Measurements from ENCODE around the gene DOCK4.

Gene DOCK4

GRCh38 chr7:111975346-111975745, 230.9 kb downstream of the DOCK4 start:
- in situ Hi-C loops (cut with MboI; ENCODE audit: low sequenced_read_pairs), result no loop called here

- in situ Hi-C loops (cut with MboI; ENCODE audit: low sequenced_read_pairs), result no loop called here
Measured at GRCh38 chr7:111960984-111961383, 245.2 kb downstream of the DOCK4 start.

GRCh38 chr7:111958896-111959295, 247.3 kb downstream of the DOCK4 start:
- in situ Hi-C loops (cut with MboI; ENCODE audit: low sequenced_read_pairs), result no loop called here

GRCh38 chr7:111958431-111958830, 247.8 kb downstream of the DOCK4 start:
- in situ Hi-C loops (cut with MboI; ENCODE audit: low sequenced_read_pairs), result no loop called here

- in situ Hi-C loops (cut with MboI; ENCODE audit: low sequenced_read_pairs), result no loop called here
Measured at GRCh38 chr7:111955616-111956015, 250.6 kb downstream of the DOCK4 start.

GRCh38 chr7:111954474-111955381, 251.5 kb downstream of the DOCK4 start:
- in situ Hi-C loops (cut with MboI; ENCODE audit: low sequenced_read_pairs), result no loop called here

GRCh38 chr7:111954056-111954455, 252.1 kb downstream of the DOCK4 start:
- in situ Hi-C loops (cut with MboI; ENCODE audit: low sequenced_read_pairs), result no loop called here

- in situ Hi-C loops (cut with MboI; ENCODE audit: low sequenced_read_pairs), result no loop called here
Measured at GRCh38 chr7:111953611-111954010, 252.6 kb downstream of the DOCK4 start.

GRCh38 chr7:111952783-111953182, 253.4 kb downstream of the DOCK4 start:
- in situ Hi-C loops (cut with MboI; ENCODE audit: low sequenced_read_pairs), result no loop called here

GRCh38 chr7:111951052-111951451, 255.1 kb downstream of the DOCK4 start:
- in situ Hi-C loops (cut with MboI; ENCODE audit: low sequenced_read_pairs), result no loop called here

GRCh38 chr7:111942450-111943081, 263.6 kb downstream of the DOCK4 start:
- in situ Hi-C loops (cut with MboI; ENCODE audit: low sequenced_read_pairs), result no loop called here

GRCh38 chr7:111937163-111937562, 269.0 kb downstream of the DOCK4 start:
- in situ Hi-C loops (cut with MboI; ENCODE audit: low sequenced_read_pairs), result no loop called here

GRCh38 chr7:111933609-111934008, 272.6 kb downstream of the DOCK4 start:
- in situ Hi-C loops (cut with MboI; ENCODE audit: low sequenced_read_pairs), result no loop called here

GRCh38 chr7:111931958-111932357, 274.2 kb downstream of the DOCK4 start:
- in situ Hi-C loops (cut with MboI; ENCODE audit: low sequenced_read_pairs), result no loop called here

GRCh38 chr7:111931016-111931517, 275.1 kb downstream of the DOCK4 start:
- in situ Hi-C loops (cut with MboI; ENCODE audit: low sequenced_read_pairs), result no loop called here

GRCh38 chr7:111929264-111929663, 276.9 kb downstream of the DOCK4 start:
- in situ Hi-C loops (cut with MboI; ENCODE audit: low sequenced_read_pairs), result no loop called here

GRCh38 chr7:111927353-111928019, 278.7 kb downstream of the DOCK4 start:
- in situ Hi-C loops (cut with MboI; ENCODE audit: low sequenced_read_pairs), result no loop called here

GRCh38 chr7:111920329-111920728, 285.9 kb downstream of the DOCK4 start:
- in situ Hi-C loops (cut with MboI; ENCODE audit: low sequenced_read_pairs), result no loop called here

- in situ Hi-C loops (cut with MboI; ENCODE audit: low sequenced_read_pairs), result no loop called here
Measured at GRCh38 chr7:111919631-111920179, 286.5 kb downstream of the DOCK4 start.

- in situ Hi-C loops (cut with MboI; ENCODE audit: low sequenced_read_pairs), result no loop called here
Measured at GRCh38 chr7:111919164-111919563, 287.0 kb downstream of the DOCK4 start.

- in situ Hi-C loops (cut with MboI; ENCODE audit: low sequenced_read_pairs), result no loop called here
Measured at GRCh38 chr7:111918461-111918860, 287.7 kb downstream of the DOCK4 start.

All from HL-60/S4 (cell line).